Measurements from ENCODE around the gene FSTL5. TPM values are rescaled to one million over a fixed set of nuclear protein-coding genes. Genes with fewer than 3 reads are reported as not detected.

FSTL5 gene
- polyA plus RNA-seq, 6 donors from 2014 or later, result not detected

DNA sequence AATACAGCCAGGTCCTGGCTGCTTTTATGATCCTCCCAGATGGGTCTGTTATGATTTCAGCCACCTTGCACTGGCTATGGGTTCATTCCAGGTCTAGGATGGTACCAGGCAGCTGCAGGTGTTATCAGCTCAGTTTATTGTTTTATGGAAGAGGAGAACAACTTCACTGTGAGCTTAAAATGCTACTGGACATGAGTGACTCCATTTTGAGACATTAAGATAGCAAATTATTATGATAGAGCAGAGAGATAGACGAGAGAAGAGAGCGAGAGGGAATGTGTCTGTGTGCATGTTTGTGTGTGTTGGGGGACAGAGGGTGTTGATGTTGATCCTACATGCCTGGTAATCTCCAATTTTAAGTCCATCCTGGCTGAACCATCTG is 820.2 kb downstream of the FSTL5 start:
- no peaks in the 10 kb centered on the region for H3K4me1 Mint-ChIP-seq
- no peak overlapping the region for H3K4me3 Mint-ChIP-seq
- H3K9me3 Mint-ChIP-seq, result peaks cover 0 to 5% (median 0%) of the 10 kb centered on the region in 7 donors
- no peaks in the 10 kb centered on the region for H3K36me3 Mint-ChIP-seq
- ATAC-seq (ENCODE audit: low read depth in 2 of 2), result no peak
- DNase-seq, result no peak
- no peak overlapping the region for H3K27ac Mint-ChIP-seq
- H3K27me3 Mint-ChIP-seq, result no peaks in the 10 kb centered on the region

- Mint-ChIP-seq H3K36me3 (no peaks in the 10 kb centered on the region), H3K9me3 (peaks cover 0 to 5% (median 0%) of the 10 kb centered on the region in 7 donors), H3K27ac (no peak overlapping the region), H3K27me3 (no peaks in the 10 kb centered on the region), H3K4me1 (no peaks in the 10 kb centered on the region), H3K4me3 (no peak overlapping the region)
- no peak for ATAC-seq (ENCODE audit: low read depth in 2 of 2)
- no peak for DNase-seq
Observed at GRCh38 chr4:161342881-161343568, 820.8 kb downstream of the FSTL5 start.

DNA sequence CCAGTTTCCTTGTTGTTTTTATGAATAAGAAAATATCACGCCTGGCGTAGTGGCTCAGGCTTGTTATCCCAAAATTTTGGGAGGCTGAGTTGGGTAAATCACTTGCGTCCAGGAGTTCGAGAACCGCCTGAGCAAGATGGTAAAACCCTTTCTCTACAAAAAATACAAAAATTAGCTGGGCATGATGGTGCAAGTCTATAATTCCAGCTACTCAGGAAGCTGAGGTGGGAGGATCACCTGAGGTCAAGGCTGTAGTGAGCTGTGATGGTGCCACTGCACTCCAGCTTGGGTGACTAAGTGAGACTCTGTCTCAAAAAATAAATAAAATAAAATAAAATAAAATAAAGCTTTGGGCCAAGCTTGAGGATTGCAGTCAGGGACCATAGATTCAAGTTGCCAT is 827.2 kb downstream of the FSTL5 start:
- no peak overlapping the region for H3K4me3 Mint-ChIP-seq
- no peaks in the 10 kb centered on the region for H3K27me3 Mint-ChIP-seq
- no peak for ATAC-seq (ENCODE audit: low read depth in 2 of 2)
- H3K9me3 Mint-ChIP-seq, result peaks cover 0 to 6% (median 0%) of the 10 kb centered on the region in 7 donors
- no peaks in the 10 kb centered on the region for H3K36me3 Mint-ChIP-seq
- H3K27ac Mint-ChIP-seq, result no peak overlapping the region
- DNase-seq, result no peak
- H3K4me1 Mint-ChIP-seq, result no peaks in the 10 kb centered on the region

DNA sequence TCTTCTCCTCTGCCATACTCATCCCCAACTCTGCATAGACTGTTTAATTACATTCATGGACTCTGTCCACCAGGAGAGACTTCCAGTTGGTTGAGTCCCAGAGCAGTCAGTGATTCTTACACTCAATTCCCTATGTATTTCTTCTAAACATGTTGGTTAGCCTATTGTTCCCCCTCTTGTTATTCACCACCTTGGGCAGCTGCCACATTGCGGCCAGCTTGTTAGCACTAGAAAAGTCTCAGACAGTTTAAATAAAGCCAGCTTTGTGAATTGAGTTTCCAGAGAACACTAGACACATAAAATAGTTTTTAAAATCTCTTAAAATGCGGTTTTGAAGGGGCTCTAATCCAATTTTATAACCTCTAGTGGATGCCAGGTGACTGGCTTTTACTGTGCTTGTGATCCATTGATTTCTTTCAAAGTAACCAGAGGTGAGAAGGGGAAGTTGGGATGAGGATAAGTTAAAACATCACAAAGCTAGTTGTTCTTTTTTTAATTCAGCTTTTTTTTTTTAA is 827.7 kb downstream of the FSTL5 start:
- H3K4me3 Mint-ChIP-seq, result no peak overlapping the region
- no peaks in the 10 kb centered on the region for H3K27me3 Mint-ChIP-seq
- DNase-seq, result no peak
- H3K4me1 Mint-ChIP-seq, result no peaks in the 10 kb centered on the region
- H3K27ac Mint-ChIP-seq, result no peak overlapping the region
- peaks cover 0 to 8% (median 0%) of the 10 kb centered on the region in 7 donors for H3K9me3 Mint-ChIP-seq
- ATAC-seq (ENCODE audit: low read depth in 2 of 2), result no peak
- no peaks in the 10 kb centered on the region for H3K36me3 Mint-ChIP-seq
